Measurements from ENCODE around the gene FILIP1L.

- TF ChIP-seq, protein P1, sequence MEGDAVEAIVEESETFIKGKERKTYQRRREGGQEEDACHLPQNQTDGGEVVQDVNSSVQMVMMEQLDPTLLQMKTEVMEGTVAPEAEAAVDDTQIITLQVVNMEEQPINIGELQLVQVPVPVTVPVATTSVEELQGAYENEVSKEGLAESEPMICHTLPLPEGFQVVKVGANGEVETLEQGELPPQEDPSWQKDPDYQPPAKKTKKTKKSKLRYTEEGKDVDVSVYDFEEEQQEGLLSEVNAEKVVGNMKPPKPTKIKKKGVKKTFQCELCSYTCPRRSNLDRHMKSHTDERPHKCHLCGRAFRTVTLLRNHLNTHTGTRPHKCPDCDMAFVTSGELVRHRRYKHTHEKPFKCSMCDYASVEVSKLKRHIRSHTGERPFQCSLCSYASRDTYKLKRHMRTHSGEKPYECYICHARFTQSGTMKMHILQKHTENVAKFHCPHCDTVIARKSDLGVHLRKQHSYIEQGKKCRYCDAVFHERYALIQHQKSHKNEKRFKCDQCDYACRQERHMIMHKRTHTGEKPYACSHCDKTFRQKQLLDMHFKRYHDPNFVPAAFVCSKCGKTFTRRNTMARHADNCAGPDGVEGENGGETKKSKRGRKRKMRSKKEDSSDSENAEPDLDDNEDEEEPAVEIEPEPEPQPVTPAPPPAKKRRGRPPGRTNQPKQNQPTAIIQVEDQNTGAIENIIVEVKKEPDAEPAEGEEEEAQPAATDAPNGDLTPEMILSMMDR (IDR thresholded peaks at IDR 0.05), result no peak
- TF ChIP-seq EZH2phosphoT487 (IDR thresholded peaks at IDR 0.05) (no peak), EZH2 (IDR thresholded peaks at IDR 0.05) (no peak)
These were observed 26.7 kb upstream of the FILIP1L start for GRCh38 chr3:100140976-100141375.
